HG02943 (cell line): ENCODE data around the gene PSAP.

ENCODE experiments used
- ATAC-seq: cut with Tn5 transposase; IDR thresholded peaks from one replicate; pipeline ENCODE4 v1.9.1; 2021; ENCODE audit warnings: mild to moderate bottlenecking, low read depth, moderate library complexity; ENCODE audit not compliant: unreplicated experiment

Gene PSAP

GRCh38 chr10:71795248-71795647 is 55.8 kb downstream of the PSAP start:
- no peak for ATAC-seq

DNA sequence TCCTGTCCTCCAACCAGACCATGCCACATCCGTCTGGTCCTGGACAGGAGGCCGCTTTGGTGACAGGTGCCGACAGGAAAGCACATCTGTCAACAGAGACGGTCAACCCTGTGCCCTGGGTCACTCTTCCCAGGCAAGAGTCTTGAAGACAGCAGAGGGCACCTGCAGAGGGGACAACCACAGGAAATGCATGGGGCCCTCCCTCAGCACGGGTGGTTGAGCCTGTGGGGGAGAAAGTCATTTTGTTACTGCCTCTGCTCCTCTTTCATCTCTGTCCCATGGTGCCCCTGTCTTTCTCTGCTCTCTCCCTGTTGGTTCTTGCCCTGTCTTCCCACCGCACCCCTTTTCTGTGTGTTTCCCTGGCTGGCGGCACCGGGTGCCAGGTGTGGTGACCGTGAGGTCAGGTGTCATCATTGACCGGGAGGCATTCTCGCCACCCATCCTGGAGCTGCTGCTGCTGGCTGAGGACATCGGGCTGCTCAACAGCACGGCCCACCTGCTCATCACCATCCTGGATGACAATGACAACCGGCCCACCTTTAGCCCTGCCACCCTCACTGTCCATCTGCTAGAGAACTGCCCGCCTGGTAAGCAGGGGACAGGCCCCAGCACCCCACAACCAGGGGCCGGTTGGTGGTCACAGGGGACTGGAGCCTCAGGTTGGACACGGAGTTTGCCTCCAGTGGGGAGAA is 60.2 kb downstream of the PSAP start:
- no peak for ATAC-seq

- ATAC-seq: no peak
These were observed 61.2 kb downstream of the PSAP start for GRCh38 chr10:71789871-71790270.

DNA sequence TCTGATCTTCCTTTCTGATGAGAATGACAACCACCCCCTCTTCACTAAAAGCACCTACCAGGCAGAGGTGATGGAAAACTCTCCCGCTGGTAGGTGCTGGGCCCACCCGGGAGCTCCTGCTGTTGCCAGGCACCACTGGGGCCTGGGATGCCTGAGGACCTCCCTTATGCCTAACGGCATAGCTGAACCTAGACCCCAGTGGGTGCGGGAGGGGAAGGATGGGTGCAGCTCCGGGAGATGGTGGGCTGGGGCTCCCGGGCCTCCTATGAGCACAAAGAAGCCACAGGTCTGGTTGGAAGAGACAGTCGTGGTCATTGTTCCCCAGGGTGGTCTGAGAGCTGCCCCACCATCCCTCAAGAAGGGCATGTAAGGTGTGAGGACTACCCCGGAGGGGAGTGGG is 62.1 kb downstream of the PSAP start:
- no peak for ATAC-seq

GRCh38 chr10:71784679-71785272 is 66.3 kb downstream of the PSAP start:
- no peak for ATAC-seq

DNA sequence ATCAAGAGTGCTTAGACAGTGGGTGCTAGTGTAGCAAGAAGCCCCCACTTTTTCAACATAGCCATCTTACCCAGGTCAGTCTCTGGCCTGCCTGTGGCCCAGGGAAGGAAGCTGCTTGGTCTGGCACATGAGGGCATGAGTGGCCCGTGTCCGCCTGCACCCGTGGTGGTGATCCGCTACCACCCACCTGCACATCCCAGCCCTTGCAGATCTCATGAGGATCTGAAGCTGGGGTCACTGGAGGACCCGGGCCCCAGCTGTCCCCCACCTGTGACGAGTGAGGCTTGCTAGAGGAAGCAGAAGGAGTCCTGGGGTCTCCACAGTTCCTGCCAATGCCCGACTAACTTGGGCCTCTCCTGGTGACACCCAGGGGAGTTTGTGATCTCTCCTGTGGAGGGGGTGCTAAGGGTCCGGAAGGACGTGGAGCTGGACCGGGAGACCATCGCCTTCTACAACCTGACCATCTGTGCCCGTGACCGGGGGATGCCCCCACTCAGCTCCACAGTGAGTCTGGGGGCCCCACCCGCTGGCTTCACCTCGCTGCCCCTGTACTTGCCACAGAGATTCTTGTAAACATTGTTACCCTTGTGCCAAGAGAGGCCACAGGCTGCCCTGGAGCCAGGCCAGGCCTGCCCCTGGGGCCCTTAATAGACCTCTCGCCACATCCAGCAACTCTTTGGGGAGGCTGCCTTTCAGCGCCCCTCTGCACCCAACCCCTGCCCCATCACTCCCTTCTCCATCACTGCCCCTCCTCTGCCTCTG is 67.0 kb downstream of the PSAP start:
- no peak for ATAC-seq

- no peak for ATAC-seq
These were observed 68.0 kb downstream of the PSAP start for GRCh38 chr10:71782917-71783490.

GRCh38 chr10:71782221-71782916 is 68.7 kb downstream of the PSAP start:
- ATAC-seq: no peak

DNA sequence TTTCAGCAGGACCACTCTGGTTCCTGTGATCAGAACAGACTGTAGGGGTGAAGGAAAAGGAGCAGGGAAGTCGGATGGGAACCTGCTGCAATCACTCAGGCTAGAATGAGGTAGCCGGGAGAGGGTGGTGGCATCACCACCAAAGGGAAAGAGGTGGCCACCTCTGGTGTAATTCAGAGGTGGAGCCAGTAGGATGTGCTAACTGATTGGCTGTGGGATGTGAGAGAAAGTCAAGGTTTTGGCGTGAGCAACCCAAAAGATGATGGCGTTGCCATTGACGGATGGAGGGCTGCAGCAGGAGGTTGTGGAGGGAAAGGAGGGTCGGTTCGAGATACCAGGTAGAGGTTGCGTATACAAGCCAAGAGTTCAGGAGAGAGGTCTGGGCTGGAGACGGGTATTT is 70.3 kb downstream of the PSAP start:
- no peak for ATAC-seq

- no peak for ATAC-seq
These were observed 70.9 kb downstream of the PSAP start for GRCh38 chr10:71780156-71780555.

GRCh38 chr10:71779641-71780040 is 71.4 kb downstream of the PSAP start:
- ATAC-seq: no peak

DNA sequence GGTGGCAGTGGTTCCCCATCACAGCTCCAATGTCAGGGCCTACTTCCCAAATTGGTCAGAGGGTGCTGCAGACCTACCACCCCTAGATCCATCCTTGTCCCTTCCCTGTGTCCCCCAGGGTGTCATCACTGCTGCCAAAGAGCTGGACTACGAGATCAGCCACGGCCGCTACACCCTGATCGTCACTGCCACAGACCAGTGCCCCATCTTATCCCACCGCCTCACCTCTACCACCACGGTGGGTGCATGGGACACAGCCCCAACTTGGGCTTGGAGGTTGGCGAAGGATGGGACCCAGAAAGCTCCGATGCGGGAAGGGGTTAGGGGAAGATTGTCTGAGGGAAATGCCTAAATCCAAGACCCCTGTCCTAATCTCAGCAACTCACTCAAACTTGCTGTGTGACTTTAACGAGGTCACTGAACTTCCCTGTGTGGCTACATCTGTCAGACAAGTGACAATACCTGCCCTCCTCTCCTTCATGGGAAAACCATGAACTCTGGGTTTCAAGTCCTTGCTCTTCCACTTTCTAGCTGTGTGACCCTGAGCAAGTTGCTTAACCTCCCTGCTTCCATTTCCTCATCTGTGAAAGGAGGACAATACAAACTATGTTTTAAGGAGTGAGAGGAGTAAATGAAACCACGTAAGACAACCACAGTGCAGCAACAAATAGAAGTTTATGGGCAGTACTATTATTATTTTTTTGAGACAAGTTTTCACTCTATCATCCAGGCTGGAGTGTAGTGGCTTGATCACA is 72.8 kb downstream of the PSAP start:
- ATAC-seq: no peak

- no peak for ATAC-seq
These were observed 73.7 kb downstream of the PSAP start for GRCh38 chr10:71777213-71777985.

DNA sequence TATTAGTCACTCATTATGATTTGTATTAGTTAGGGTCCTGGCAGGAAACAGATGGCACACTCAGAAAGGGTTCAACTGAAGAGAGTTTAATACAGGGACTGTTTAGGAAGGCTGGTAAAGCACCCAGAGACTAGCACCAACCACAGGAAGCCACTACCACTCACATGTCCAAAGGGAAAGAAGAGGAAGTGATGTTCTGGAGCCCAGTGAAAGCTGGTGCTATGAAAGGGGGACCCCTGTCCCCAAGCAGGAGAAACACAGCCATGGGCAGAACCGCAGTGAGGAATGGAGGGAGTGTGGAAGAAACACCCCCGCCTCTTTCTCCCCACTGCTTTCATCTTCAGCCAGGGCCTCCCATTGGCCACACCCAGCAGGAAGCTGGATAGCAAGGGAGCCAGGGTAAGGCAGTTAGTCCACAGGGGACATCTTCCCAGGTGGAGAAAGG is 74.5 kb downstream of the PSAP start:
- no peak for ATAC-seq

- ATAC-seq: no peak
These were observed 75.9 kb downstream of the PSAP start for GRCh38 chr10:71774916-71775702.

GRCh38 chr10:71773221-71773971 is 77.7 kb downstream of the PSAP start, which contains the start of gene VSIR:
TSS of gene VSIR (minus strand) at chr10:71773520. CDS start at chr10:71773439, 81 bp downstream.
- ATAC-seq: peak; percentile 46

DNA sequence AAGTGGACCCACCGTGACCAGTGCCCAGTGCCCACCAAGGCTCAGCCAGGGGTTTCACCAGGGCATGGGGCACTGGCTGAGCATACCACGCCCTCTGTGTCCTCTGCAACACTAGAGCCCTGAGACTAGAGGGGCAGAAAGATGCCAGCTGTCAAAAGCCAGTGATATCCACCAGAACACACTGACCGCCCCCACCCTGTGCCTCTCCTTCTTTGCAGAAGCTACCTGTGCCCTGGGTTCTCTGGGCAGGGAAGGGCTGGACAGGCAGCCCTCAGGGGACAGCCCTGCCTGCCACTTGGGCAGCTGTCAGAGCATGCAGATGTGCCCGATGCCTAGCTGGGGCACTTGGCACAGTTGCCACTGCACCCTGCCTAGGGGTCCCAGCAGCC is 78.2 kb downstream of the PSAP start:
- ATAC-seq: no peak
